ENCODE results near the gene FILIP1L. TPM values are rescaled to one million over a fixed set of nuclear protein-coding genes. Genes with fewer than 3 reads are reported as not detected.

The FILIP1L gene
- total RNA-seq, 2 donors from 2014 or later, result 9.5 to 28.2 TPM

DNA sequence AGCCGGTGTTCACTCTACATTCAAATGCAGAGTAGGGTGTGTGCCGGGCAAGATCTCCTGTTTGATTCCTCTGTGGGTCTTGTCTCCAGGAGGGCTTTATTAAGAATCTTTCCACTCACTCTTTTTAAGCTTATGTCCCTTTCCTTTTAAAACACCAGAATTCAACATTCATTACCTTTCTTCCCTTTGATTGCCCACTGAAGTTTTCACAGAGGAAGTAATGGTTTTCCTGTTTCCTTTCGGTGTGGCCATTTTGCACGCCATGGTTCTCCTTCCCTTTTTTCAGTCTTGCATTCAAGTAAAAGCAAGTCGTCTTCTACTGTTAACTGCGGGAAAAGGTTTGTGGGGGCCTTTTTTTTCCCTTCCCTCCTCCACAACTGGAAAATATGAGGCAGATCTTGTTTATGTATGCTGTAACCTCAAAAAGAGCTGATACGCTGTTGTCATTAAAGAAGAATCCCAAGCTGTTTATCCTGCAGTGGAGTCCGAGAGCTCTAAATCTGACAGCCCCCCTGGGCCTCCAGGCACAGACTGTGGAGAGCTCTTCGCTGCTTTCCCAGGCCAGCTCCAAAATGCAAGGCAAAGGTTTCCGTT, 40.5 kb downstream of the FILIP1L start:
- no peak overlapping the region for H3K4me3 ChIP-seq
- TF ChIP-seq POLR2A (IDR thresholded peaks at IDR 0.05) (no peak), POLR2AphosphoS5 (IDR thresholded peaks at IDR 0.05) (no peak), CTCF (IDR thresholded peaks at IDR 0.05) (no peak)

GRCh38 chr3:100073049-100073713, 41.1 kb downstream of the FILIP1L start:
- no peak overlapping the region for H3K4me3 ChIP-seq
- H3K36me3 ChIP-seq, result no peaks in the 10 kb centered on the region
- peaks cover 3% of the 10 kb centered on the region for H3K4me1 ChIP-seq (replicated peaks)
- peak overlapping the region in 1 of 2 donors; percentile 5 for H3K27ac ChIP-seq
- TF ChIP-seq POLR2A (IDR thresholded peaks at IDR 0.05) (no peak), CTCF (IDR thresholded peaks at IDR 0.05) (no peak), POLR2AphosphoS5 (IDR thresholded peaks at IDR 0.05) (no peak)
- DNase-seq (ENCODE audit: low spot score), result no peak
- H3K9me3 ChIP-seq, result no peaks in the 10 kb centered on the region
- intact Hi-C loops (cut with DNase I), result no loop called here
- 88% methylated on average over 1 of the region's 1 CpG for WGBS
- H3K27me3 ChIP-seq (replicated peaks; ENCODE audit: insufficient read depth), result no peaks in the 10 kb centered on the region

More for the DNA sequence above, 40.5 kb downstream of the FILIP1L start:
- no peak for DNase-seq (ENCODE audit: low spot score)
- Histone ChIP-seq H3K9me3 (no peaks in the 10 kb centered on the region), H3K36me3 (no peaks in the 10 kb centered on the region), H3K27me3 (replicated peaks; ENCODE audit: insufficient read depth) (no peaks in the 10 kb centered on the region), H3K27ac (peak overlapping the region in 1 of 2 donors; percentile 5), H3K4me1 (replicated peaks) (peaks cover 3% of the 10 kb centered on the region)
- 71% methylated on average over 10 of the region's 10 CpGs for WGBS
- intact Hi-C loops (cut with DNase I), result no loop called here

DNA sequence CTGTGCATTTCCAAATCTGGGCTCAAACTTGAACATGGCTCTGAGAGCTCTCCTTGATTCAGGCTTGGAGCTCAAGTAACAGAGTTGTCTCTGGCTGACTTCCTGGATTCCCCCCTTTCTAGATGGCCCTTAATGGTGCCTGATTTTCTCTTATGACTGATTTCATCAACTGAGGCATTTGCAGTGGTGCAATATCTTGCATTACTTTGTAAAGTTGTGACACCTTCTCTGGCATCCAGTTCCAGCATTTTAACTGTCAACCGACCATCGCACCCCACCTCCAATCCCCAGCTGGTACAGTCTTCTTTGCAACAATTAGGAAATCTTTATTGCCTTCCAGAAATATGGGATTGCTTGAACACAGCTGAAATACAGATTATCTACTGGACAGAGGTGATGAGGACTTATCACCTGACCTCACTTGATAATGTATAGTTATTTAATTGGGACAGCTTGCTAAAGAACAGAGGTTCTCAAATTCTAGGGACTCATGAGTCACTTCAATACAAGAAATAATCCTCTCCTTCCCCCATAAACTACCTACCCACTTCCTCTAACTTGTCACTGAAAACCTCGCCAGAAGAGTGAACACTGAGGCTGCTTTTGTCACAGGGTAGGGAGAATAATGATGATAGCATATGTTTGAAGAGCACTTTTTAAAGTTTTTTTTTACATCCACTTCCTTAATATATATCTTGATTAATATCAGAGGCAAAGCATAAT, 41.8 kb downstream of the FILIP1L start:
- 96% methylated on average over 3 of the region's 3 CpGs for WGBS
- Histone ChIP-seq H3K4me1 (replicated peaks) (peaks cover 3% of the 10 kb centered on the region), H3K4me3 (no peak overlapping the region), H3K9me3 (no peaks in the 10 kb centered on the region), H3K27me3 (replicated peaks; ENCODE audit: insufficient read depth) (no peaks in the 10 kb centered on the region), H3K36me3 (no peaks in the 10 kb centered on the region), H3K27ac (no peak overlapping the region)
- intact Hi-C loops (cut with DNase I), result no loop called here
- no peak for DNase-seq (ENCODE audit: low spot score)
- TF ChIP-seq POLR2AphosphoS5 (IDR thresholded peaks at IDR 0.05), result no peak
- TF ChIP-seq CTCF (IDR thresholded peaks at IDR 0.05), result no peak
- TF ChIP-seq POLR2A (IDR thresholded peaks at IDR 0.05), result no peak

DNA sequence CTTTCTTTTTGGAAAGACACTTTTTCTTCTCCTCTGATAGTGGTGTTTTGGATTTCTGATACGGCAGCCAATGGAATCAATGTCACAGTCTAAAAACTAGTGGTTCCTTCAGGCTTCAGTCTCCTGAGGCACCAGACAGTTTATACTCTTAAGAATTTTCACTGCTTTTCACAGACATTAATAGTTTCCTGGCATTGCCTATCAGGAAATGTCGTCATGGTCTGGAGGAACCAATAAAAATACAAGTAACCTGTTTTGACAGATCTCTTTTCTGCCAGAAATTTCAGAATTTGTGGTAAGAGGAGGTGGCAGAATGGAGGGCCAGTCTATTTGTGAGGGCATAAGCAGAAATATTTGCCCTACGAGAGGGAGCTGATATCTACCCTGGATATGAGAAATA, 44.8 kb downstream of the FILIP1L start:
- no peak for TF ChIP-seq POLR2A (IDR thresholded peaks at IDR 0.05)
- no peak for TF ChIP-seq CTCF (IDR thresholded peaks at IDR 0.05)
- TF ChIP-seq POLR2AphosphoS5 (IDR thresholded peaks at IDR 0.05), result no peak
- intact Hi-C loops (cut with DNase I), result loop anchor here (2.0 to 5.0 kb wide), 2 partner anchors 185 to 227 kb away; no protein-coding TSS in a partner anchor
- no peaks in the 10 kb centered on the region for H3K9me3 ChIP-seq
- H3K4me1 ChIP-seq (replicated peaks), result peaks cover 3% of the 10 kb centered on the region
- WGBS, result 56% methylated on average over 3 of the region's 3 CpGs
- no peak overlapping the region for H3K27ac ChIP-seq
- no peak overlapping the region for H3K4me3 ChIP-seq
- no peaks in the 10 kb centered on the region for H3K36me3 ChIP-seq
- no peaks in the 10 kb centered on the region for H3K27me3 ChIP-seq (replicated peaks; ENCODE audit: insufficient read depth)
- DNase-seq (ENCODE audit: low spot score), result no peak
